GM18507 (cell line): ENCODE measurements around the gene FXR1.
"Not testable (repeated sequence)": the region's sequence is repeated elsewhere in the genome, so short reads cannot be mapped to it uniquely, and the experiment has no call there.

ENCODE experiments used
- DNase-seq: peaks from one replicate; pipeline ENCODE4 v3.0.0; 2011; ENCODE audit warnings: low read depth; ENCODE audit not compliant: insufficient read length; ENCODE audit errors: extremely low spot score
- FAIRE-seq: peaks from 2 replicates; lab custom pipeline; 2011; peaks lifted over from hg19 to GRCh38; lab: Jason Lieb, UNC

FXR1 gene

GRCh38 chr3:180912304-180913296 lies at the start of gene FXR1:
Gene FXR1 (plus strand): TSS chr3:180912670. CDS start chr3:180912686, 16 bp downstream.
- FAIRE-seq (peak; percentile 94), DNase-seq (peak; percentile 79)

- FAIRE-seq = no peak
- no peak for DNase-seq
Measured at GRCh38 chr3:180870008-180870699, 42.3 kb upstream of the FXR1 start.

GRCh38 chr3:180871901-180872300 lies 40.6 kb upstream of the FXR1 start:
- FAIRE-seq (no peak), DNase-seq (no peak)

- not testable (repeated sequence) for DNase-seq, FAIRE-seq
Measured at GRCh38 chr3:180872430-180872829, 40.0 kb upstream of the FXR1 start.

GRCh38 chr3:180875124-180875698 lies 37.3 kb upstream of the FXR1 start:
- FAIRE-seq (no peak), DNase-seq (no peak)

- no peak for FAIRE-seq
- no peak for DNase-seq
Measured at GRCh38 chr3:180881065-180881801, 31.2 kb upstream of the FXR1 start.

GRCh38 chr3:180882115-180882514 lies 30.4 kb upstream of the FXR1 start:
- DNase-seq = no peak
- no peak for FAIRE-seq

- FAIRE-seq (no peak), DNase-seq (no peak)
Measured at GRCh38 chr3:180888992-180889560, 23.4 kb upstream of the FXR1 start.

GRCh38 chr3:180898572-180898971 lies 13.9 kb upstream of the FXR1 start:
- FAIRE-seq (no peak), DNase-seq (no peak)

GRCh38 chr3:180909369-180910127 lies 2.9 kb upstream of the FXR1 start:
- FAIRE-seq (no peak), DNase-seq (no peak)

GRCh38 chr3:180910823-180911222 lies 1.6 kb upstream of the FXR1 start:
- DNase-seq (no peak), FAIRE-seq (no peak)

- DNase-seq (no peak), FAIRE-seq (no peak)
Measured at GRCh38 chr3:180911876-180912303, 580 bp upstream of the FXR1 start.

GRCh38 chr3:180913581-180914404 lies 1.3 kb downstream of the FXR1 start:
- FAIRE-seq = no peak
- no peak for DNase-seq

GRCh38 chr3:180918542-180918941 lies 6.1 kb downstream of the FXR1 start:
- DNase-seq = no peak
- FAIRE-seq = no peak

- DNase-seq = no peak
Measured at GRCh38 chr3:180922242-180922641, 9.8 kb downstream of the FXR1 start.

GRCh38 chr3:180923561-180923960 lies 11.1 kb downstream of the FXR1 start:
- no peak for DNase-seq
- no peak for FAIRE-seq

More at GRCh38 chr3:180922242-180922641, 9.8 kb downstream of the FXR1 start:
- FAIRE-seq = no peak

- FAIRE-seq = no peak
Measured at GRCh38 chr3:180926526-180926925, 14.1 kb downstream of the FXR1 start.

GRCh38 chr3:180929376-180929775 lies 16.9 kb downstream of the FXR1 start:
- FAIRE-seq = no peak
- DNase-seq = no peak

More at GRCh38 chr3:180926526-180926925, 14.1 kb downstream of the FXR1 start:
- DNase-seq = no peak
